AG04450 (cell line): ENCODE measurements around the gene RXRB. TPM values are rescaled to one million over a fixed set of nuclear protein-coding genes. Genes with fewer than 3 reads are reported as not detected.

ENCODE experiments used
- CTCF ChIA-PET: fragments of 300-600, 350-600 bp; formaldehyde crosslinking; extraction: SDS; loops from one replicate; lab custom pipeline; 2022; ENCODE audit warnings: antibody characterized with exemption, inconsistent platforms; lab: Charles Lee
- POLR2A ChIA-PET: fragments of 350-600 bp; formaldehyde crosslinking; extraction: SDS; loops from one replicate; lab custom pipeline; 2021; ENCODE audit warnings: antibody characterized with exemption, inconsistent platforms; lab: Yijun Ruan, JAX
- DNase-seq: peaks from one replicate; pipeline ENCODE4 v3.0.0-alpha.2; 2011; ENCODE audit warnings: low read depth, low spot score
- H3K27ac ChIP-seq: one replicate; pipeline ENCODE4 v1.5.1; 2012; ENCODE audit warnings: low read depth, low read length, control low read depth
- H3K27me3 ChIP-seq: one replicate; pipeline ENCODE4 v1.6.0; 2012; ENCODE audit warnings: low read length; ENCODE audit not compliant: control insufficient read depth, insufficient read depth
- H3K4me3 ChIP-seq: 2 replicates; pipeline ENCODE4 v1.5.1; 2011; ENCODE audit warnings: mild to moderate bottlenecking, low read depth, low read length, control low read depth
- H3K9me3 ChIP-seq: 2 replicates; pipeline ENCODE4 v1.5.1; 2012; ENCODE audit warnings: low read length; ENCODE audit not compliant: control insufficient read depth, insufficient read depth
- polyA plus RNA-seq: library from polyadenylated mRNA; depleted of rRNA; stranded (reverse); fragments of >200 nt; gene quantifications from 2 replicates; pipeline ENCODE4 v1.2.3, GENCODE V29; 2011
- TF ChIP-seq, protein P1 (sequence below): IDR thresholded peaks from 2 replicates; pipeline ENCODE4 v1.5.1; 2011; ENCODE audit warnings: low read depth, low read length, control low read depth, inconsistent platforms

Gene RXRB
- polyA plus RNA-seq, 1 experiment, result 38.5 TPM

DNA sequence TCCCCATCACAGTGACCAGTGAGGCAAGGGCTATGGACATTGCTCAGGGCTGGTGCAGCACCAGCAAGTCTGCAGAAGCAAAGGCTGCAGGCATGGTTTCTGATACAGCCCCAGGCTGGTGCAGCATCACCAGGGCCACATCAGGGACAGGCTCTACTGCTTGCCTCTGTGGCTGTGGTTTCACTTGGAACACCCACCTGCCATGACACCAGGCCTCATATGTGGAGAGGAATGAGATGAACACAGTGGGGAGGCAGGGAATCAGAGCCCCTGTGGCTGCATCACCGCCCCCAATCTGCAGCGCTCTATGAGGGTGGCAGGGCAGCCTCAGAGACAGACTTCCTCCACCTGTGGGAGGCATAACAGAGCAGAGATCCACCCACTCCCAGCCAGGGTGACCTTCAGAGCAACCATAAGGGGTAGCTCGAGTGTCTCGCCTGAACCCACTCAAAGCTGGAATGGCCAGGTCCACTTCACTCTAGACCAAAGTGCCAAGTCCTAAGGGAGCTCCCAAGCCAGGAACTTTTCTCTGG, 15.7 kb upstream of the RXRB start:
- Histone ChIP-seq H3K4me3 (no peak overlapping the region), H3K27me3 (peaks cover 11% of the 10 kb centered on the region), H3K27ac (no peak overlapping the region), H3K9me3 (no peaks in the 10 kb centered on the region)
- TF ChIP-seq, protein P1, sequence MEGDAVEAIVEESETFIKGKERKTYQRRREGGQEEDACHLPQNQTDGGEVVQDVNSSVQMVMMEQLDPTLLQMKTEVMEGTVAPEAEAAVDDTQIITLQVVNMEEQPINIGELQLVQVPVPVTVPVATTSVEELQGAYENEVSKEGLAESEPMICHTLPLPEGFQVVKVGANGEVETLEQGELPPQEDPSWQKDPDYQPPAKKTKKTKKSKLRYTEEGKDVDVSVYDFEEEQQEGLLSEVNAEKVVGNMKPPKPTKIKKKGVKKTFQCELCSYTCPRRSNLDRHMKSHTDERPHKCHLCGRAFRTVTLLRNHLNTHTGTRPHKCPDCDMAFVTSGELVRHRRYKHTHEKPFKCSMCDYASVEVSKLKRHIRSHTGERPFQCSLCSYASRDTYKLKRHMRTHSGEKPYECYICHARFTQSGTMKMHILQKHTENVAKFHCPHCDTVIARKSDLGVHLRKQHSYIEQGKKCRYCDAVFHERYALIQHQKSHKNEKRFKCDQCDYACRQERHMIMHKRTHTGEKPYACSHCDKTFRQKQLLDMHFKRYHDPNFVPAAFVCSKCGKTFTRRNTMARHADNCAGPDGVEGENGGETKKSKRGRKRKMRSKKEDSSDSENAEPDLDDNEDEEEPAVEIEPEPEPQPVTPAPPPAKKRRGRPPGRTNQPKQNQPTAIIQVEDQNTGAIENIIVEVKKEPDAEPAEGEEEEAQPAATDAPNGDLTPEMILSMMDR, result no peak
- no peak for DNase-seq
- CTCF ChIA-PET, result no interaction called here
- POLR2A ChIA-PET, result no interaction called here

DNA sequence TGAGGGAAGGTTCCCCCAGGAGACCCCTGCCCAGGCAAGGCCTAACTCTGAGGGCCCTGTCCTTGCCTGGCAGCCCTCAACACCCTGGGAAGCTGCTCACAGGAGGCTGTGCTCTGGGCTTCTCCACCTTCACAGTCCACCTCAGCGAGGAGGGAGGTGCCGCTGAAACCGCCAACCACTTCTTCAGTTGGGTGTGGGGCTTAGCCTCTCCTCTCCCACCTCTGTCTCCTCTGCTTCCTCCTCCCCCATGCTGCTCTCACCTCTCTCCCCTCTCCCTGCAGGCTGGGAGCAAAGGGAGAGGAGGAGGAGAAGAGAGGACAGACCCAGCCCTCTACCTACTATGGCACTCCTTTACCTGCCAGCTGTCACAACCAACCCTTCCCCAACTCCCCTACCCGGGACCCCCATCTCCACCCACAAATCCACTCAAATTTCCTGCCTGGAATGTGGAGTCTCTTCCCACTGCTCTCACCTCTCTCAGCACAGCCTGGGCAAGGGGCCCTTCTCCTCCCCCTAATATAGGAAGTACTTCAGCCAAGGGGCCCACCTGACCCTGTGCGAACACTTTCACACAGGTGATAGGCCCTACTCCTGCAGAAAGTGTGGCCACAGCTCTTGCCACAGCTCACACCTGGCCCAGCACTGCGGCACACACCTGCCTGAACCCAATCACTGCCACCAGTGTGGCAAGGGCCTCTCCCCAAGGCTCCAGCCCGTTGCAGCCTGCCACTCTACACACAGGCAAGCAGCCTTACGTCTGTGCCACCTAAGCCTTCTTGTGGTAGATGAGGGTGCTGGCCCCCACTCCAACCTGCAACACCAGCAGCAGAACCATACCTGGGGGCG, 15.0 kb upstream of the RXRB start:
- Histone ChIP-seq H3K27ac (no peak overlapping the region), H3K4me3 (no peak overlapping the region), H3K9me3 (no peaks in the 10 kb centered on the region), H3K27me3 (peaks cover 11% of the 10 kb centered on the region)
- CTCF ChIA-PET, result interaction anchor here (0.6 to 0.7 kb wide), 2 partner anchors 17 to 33 kb away, joined by 3 read pairs; no protein-coding TSS in a partner anchor
- DNase-seq, result no peak
- TF ChIP-seq, protein P1, result no peak
- POLR2A ChIA-PET, result interaction anchor here (0.5 kb wide), 1 partner anchor 11 kb away, joined by 3 read pairs; no protein-coding TSS in a partner anchor

DNA sequence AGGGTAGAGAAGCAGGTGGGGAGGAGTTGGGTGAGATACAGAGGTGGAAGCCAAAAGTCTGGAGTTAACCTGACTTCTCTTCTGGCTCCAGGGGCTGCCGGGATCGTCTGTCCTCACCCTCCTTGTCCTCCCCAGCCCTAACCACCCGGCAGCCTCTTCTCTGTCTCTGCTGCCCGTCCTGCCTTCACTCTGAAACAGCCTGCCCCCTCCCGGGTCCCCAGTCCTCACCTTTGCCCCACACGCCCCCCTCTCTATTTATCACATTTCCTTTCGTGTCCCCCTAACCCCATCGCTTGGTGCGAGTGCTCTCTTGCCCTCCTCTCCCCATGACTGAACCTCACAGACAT, 13.5 kb upstream of the RXRB start:
- Histone ChIP-seq H3K9me3 (no peaks in the 10 kb centered on the region), H3K4me3 (peak overlapping the region; percentile 64), H3K27me3 (peaks cover 11% of the 10 kb centered on the region), H3K27ac (no peak overlapping the region)
- no peak for DNase-seq
- TF ChIP-seq, protein P1, result no peak
- CTCF ChIA-PET, result no interaction called here
- POLR2A ChIA-PET, result no interaction called here

DNA sequence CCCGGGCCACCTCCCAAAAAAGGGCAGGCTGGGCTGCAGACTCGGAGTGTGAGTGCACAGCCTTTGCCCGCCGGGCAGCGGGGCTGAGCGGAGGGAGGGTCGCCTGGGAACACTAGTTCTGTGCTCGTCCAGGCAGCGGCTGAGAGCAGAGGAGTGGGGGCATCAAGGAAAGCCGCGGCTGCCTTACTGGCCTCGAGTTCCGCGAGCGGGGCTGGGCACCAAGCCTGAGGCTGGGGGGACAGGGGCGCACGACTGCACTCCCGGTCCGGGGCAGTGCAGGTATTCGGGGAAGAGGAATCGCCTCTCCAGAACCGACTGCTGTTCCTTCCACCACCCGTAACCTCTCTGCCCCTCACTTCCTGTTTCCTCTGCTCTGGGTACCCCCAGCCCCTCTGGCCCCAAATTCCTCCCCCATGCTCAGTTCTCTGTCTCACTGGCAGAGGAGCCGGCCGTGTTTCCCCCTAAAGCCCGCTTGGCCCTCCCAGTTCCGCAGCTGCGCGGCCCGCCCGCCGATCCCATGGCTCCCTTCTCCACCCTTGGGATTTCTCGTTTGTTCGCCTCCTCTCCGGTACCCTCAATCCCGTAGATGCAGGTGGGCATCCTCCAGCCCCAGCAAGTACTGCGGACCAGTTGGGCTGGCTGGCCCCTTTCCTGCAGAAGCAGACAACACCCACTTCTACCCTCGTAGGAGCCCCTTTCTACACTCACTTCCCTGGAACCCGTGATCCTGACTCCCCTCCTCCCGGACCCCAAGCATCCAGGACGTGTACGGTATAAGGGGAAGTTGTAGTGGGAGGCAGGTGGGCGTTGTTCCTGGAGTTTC, 12.9 kb upstream of the RXRB start:
- POLR2A ChIA-PET, result interaction anchor here (0.8 to 1.0 kb wide), 3 partner anchors 9 to 241 kb away, joined by 3 to 4 read pairs (median 3); partner anchors contain the start of gene HSD17B8
- DNase-seq, result no peak
- H3K27ac ChIP-seq, result no peak overlapping the region

More for the DNA sequence above, 12.9 kb upstream of the RXRB start:
- TF ChIP-seq, protein P1, result no peak
- Histone ChIP-seq H3K4me3 (peak overlapping the region; percentile 64), H3K27me3 (peaks cover 8% of the 10 kb centered on the region), H3K9me3 (no peaks in the 10 kb centered on the region)
- CTCF ChIA-PET, result interaction anchor here (0.7 to 1.1 kb wide), 2 partner anchors 36 to 1018 kb away, joined by 3 read pairs; no protein-coding TSS in a partner anchor
